Smooth muscle cell (in vitro differentiated cells): Measurements from ENCODE around the gene ARHGAP22. TPM values are rescaled to one million over a fixed set of nuclear protein-coding genes. Genes with fewer than 3 reads are reported as not detected.

Experiments
- DNase-seq: peaks from one replicate; lab custom pipeline; 2025; ENCODE audit not compliant: unreplicated experiment; lab: John Stamatoyannopoulos, UW
- H2AFZ ChIP-seq: fragments of 200-600 bp; sonication (generic); 2 replicates; pipeline ENCODE4 v1.6.0; 2016; ENCODE audit warnings: antibody characterized with exemption, low read depth, mild to moderate bottlenecking
- H3F3A ChIP-seq: fragments of 200-600 bp; sonication (generic); 2 replicates; pipeline ENCODE4 v1.6.0; 2017; ENCODE audit warnings: antibody characterized with exemption, low read depth
- H3K27ac ChIP-seq: fragments of 200-600 bp; sonication (generic); 2 replicates; pipeline ENCODE4 v1.5.1; 2016; ENCODE audit warnings: low read depth, mild to moderate bottlenecking
- H3K27me3 ChIP-seq: fragments of 200-600 bp; sonication (generic); 2 replicates; pipeline ENCODE4 v1.6.1; 2016; ENCODE audit warnings: low read depth, mild to moderate bottlenecking
- H3K36me3 ChIP-seq: fragments of 200-600 bp; sonication (generic); 2 replicates; pipeline ENCODE4 v1.5.1; 2016; ENCODE audit warnings: low read depth
- H3K4me1 ChIP-seq: fragments of 200-600 bp; sonication (generic); 2 replicates; pipeline ENCODE4 v1.5.1; 2016; ENCODE audit warnings: low read depth
- H3K4me2 ChIP-seq: fragments of 200-600 bp; sonication (generic); 2 replicates; pipeline ENCODE4 v1.6.0; 2016; ENCODE audit warnings: mild to moderate bottlenecking
- H3K4me3 ChIP-seq: fragments of 200-600 bp; sonication (generic); 2 replicates; pipeline ENCODE4 v1.5.1; 2016; ENCODE audit warnings: mild to moderate bottlenecking
- H3K79me2 ChIP-seq: fragments of 200-600 bp; sonication (generic); 2 replicates; pipeline ENCODE4 v1.6.0; 2016; ENCODE audit warnings: low read depth, mild to moderate bottlenecking
- H3K9ac ChIP-seq: fragments of 200-600 bp; sonication (generic); 2 replicates; pipeline ENCODE4 v1.6.0; 2016; ENCODE audit warnings: low read depth
- H3K9me3 ChIP-seq: fragments of 200-600 bp; sonication (generic); replicated peaks from 2 replicates; pipeline ENCODE4 v1.5.1; 2016; ENCODE audit warnings: low read depth
- H4K20me1 ChIP-seq: fragments of 200-600 bp; sonication (generic); 2 replicates; pipeline ENCODE4 v1.6.0; 2016; ENCODE audit warnings: low read depth
- WGBS: methylation state at CpG from one replicate; pipeline ENCODE4 v1.1.7; 2016; ENCODE audit warnings: low lambda C conversion rate; 5-methylcytosine and 5-hydroxymethylcytosine counted together
- polyA plus RNA-seq: library from polyadenylated mRNA; unstranded; fragments of >200 nt; fragmentation: Nextera tagmentation; extraction: Ambion mirVana; gene quantifications from 2 replicates; pipeline ENCODE4 v1.2.1, GENCODE V29; 2016
- total RNA-seq: library from RNA; depleted of rRNA; stranded (reverse); fragments of >200 nt; gene quantifications from 2 replicates; pipeline ENCODE4 v1.2.3, GENCODE V29; 2014
- TF ChIP-seq, protein P1 (sequence below): fragments of 200-600 bp; sonication (generic); IDR thresholded peaks from 2 replicates; pipeline ENCODE4 v1.5.1; 2017; ENCODE audit warnings: borderline replicate concordance, mild to moderate bottlenecking, antibody characterized with exemption; ENCODE audit not compliant: insufficient read depth, poor library complexity, severe bottlenecking

Gene ARHGAP22
- total and polyA plus RNA-seq, 2 experiments from 2014 or later = 1.8 to 8.8 TPM

- Histone ChIP-seq H3K4me2 (peak overlapping the region; percentile 60), H3K27ac (peak overlapping the region; percentile 81), H3K4me1 (no peaks in the 10 kb centered on the region), H3K9ac (peak overlapping the region; percentile 31), H3K9me3 (no peaks in the 10 kb centered on the region), H3K4me3 (no peak overlapping the region), H3K27me3 (peaks cover 15% of the 10 kb centered on the region), H4K20me1 (no peaks in the 10 kb centered on the region), H2AFZ (no peak overlapping the region), H3F3A (no peaks in the 10 kb centered on the region), H3K36me3 (no peaks in the 10 kb centered on the region), H3K79me2 (no peaks in the 10 kb centered on the region)
- no peak for DNase-seq
- WGBS = 33% methylated on average over 8 of the region's 8 CpGs
- TF ChIP-seq, protein P1, sequence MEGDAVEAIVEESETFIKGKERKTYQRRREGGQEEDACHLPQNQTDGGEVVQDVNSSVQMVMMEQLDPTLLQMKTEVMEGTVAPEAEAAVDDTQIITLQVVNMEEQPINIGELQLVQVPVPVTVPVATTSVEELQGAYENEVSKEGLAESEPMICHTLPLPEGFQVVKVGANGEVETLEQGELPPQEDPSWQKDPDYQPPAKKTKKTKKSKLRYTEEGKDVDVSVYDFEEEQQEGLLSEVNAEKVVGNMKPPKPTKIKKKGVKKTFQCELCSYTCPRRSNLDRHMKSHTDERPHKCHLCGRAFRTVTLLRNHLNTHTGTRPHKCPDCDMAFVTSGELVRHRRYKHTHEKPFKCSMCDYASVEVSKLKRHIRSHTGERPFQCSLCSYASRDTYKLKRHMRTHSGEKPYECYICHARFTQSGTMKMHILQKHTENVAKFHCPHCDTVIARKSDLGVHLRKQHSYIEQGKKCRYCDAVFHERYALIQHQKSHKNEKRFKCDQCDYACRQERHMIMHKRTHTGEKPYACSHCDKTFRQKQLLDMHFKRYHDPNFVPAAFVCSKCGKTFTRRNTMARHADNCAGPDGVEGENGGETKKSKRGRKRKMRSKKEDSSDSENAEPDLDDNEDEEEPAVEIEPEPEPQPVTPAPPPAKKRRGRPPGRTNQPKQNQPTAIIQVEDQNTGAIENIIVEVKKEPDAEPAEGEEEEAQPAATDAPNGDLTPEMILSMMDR = no peak
Measured at GRCh38 chr10:48606530-48607355, 1.9 kb upstream of the ARHGAP22 start.

DNA sequence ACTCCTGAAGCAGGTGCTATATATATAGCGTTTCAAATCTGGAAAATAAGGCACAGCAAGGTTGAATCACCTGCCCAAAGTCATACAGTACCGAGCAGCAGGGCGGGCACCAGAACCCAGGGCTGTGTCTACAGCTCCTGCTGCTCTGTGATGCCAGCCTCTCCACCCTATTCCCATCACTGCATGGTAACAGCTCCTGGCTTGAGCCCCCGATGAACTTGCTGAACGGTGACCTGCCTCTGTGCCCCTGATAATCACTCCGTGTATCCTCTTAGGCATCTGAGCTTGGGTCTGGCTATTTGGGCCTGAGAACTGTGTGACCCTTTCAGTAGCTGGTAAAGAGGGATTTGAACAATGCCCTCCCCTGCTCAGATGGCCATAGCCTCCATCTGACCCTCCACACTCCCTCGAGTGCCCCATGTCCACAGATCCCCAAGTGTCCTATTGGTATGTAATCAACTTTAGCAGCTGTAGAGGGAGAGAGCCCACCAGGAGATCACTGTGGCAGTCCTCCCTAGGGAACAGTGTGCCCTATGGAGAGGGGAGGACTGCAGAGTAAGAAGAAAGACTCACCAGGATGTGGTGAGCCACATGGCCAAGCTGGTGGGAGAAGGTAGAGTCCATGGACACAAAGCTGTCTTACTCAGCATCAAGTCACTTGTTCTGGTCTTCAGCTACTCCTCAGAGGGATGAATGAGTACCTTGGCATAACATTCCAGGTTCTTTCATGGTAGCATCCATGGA lies 1.1 kb upstream of the ARHGAP22 start:
- H3F3A ChIP-seq = no peaks in the 10 kb centered on the region
- H3K36me3 ChIP-seq = no peaks in the 10 kb centered on the region
- H3K9ac ChIP-seq = no peak overlapping the region
- H3K27me3 ChIP-seq = peaks cover 13% of the 10 kb centered on the region
- no peaks in the 10 kb centered on the region for H3K4me1 ChIP-seq
- no peaks in the 10 kb centered on the region for H3K79me2 ChIP-seq
- DNase-seq = no peak
- TF ChIP-seq, protein P1 = no peak
- no peak overlapping the region for H3K4me2 ChIP-seq
- H3K27ac ChIP-seq = peak overlapping the region; percentile 81
- WGBS = 89% methylated on average over 7 of the region's 7 CpGs
- H2AFZ ChIP-seq = no peak overlapping the region
- H3K9me3 ChIP-seq = no peaks in the 10 kb centered on the region
- H3K4me3 ChIP-seq = no peak overlapping the region
- no peaks in the 10 kb centered on the region for H4K20me1 ChIP-seq

DNA sequence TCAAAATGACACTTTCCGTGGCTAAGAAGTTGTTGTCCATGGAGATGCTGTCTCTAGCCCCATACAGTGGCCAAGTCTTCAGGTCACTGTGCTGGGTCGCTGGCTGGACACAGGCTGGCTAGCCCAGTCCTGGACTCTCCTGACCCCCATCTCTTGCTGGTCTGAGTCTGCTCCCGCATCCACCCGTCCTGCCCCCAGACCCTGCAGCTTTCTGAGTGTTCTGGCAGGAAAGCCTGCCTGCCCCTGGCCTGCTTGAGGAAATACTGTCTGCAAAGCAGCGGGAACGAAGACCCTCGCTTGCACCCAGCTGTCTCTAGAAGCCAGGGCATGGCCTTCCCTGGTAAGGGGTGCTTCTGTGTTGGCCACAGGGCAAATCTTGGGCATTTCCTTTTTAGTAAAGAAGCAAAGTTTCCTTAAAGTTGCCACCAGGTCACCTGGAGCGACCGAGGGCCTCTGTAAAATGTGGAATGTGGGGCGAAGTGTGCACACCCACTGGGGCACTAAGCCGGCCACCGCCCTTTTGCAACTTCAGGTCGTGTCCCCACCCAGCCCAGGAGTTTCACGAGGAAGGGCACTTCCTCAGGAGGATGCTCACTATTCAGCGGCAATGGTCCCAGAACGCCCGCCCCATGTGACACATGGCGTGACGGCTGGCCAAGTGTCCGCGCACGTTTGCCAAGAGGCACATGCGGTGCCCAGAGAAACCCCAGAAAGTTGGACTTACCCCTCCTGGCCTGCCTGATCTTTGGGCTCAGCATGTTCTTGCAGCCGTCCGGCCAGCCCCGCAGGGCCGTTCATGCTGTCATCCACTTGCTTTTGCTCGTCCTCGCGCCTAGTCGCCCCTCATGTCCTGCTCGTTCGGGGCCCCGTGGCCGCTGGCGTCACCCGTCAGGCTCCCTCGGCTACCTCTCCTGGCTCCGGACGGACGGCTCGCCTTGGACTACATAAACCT lies 558 bp downstream of the ARHGAP22 start:
- peaks cover 10% of the 10 kb centered on the region for H3K27me3 ChIP-seq
- H3K9me3 ChIP-seq = no peaks in the 10 kb centered on the region
- no peak overlapping the region for H3K27ac ChIP-seq
- DNase-seq = no peak
- no peaks in the 10 kb centered on the region for H3F3A ChIP-seq
- no peak overlapping the region for H3K9ac ChIP-seq
- 55% methylated on average over 42 of the region's 42 CpGs for WGBS
- H4K20me1 ChIP-seq = no peaks in the 10 kb centered on the region
- no peaks in the 10 kb centered on the region for H3K36me3 ChIP-seq
- H3K4me2 ChIP-seq = peak overlapping the region; percentile 85
- H3K79me2 ChIP-seq = no peaks in the 10 kb centered on the region
- peak overlapping the region; percentile 94 for H2AFZ ChIP-seq
- TF ChIP-seq, protein P1 = no peak
- H3K4me3 ChIP-seq = peak overlapping the region; percentile 50
- no peaks in the 10 kb centered on the region for H3K4me1 ChIP-seq
